PC-3 (cell line): ENCODE data around the gene VWA2. TPM values are rescaled to one million over a fixed set of nuclear protein-coding genes. Genes with fewer than 3 reads are reported as not detected.

Source experiments
- ATAC-seq: fragments of 200-7000 bp; cut with Tn5 transposase; 2 replicates; pipeline ENCODE4 v1.9.1; 2020; ENCODE audit warnings: mild to moderate bottlenecking, moderate library complexity
- BruUV-seq: library from RNA; stranded (reverse); fragments of 400-500 nt; replicated peaks from 2 replicates; lab custom pipeline; 2021; lab: Mats Ljungman, UMichigan
- CTCF ChIA-PET: fragments of 300-600 bp; sonication (Branson Sonifier 250); formaldehyde crosslinking; loops from one replicate; lab custom pipeline; 2022; ENCODE audit warnings: antibody characterized with exemption; lab: Charles Lee
- POLR2A ChIA-PET: fragments of 300-600 bp; sonication (Branson Sonifier 250); formaldehyde crosslinking; loops from one replicate; lab custom pipeline; 2022; ENCODE audit warnings: antibody characterized with exemption; ENCODE audit not compliant: unreplicated experiment; lab: Charles Lee
- DNase-seq: peaks from one replicate; pipeline ENCODE4 v3.0.0-alpha.2; 2015
- H2AFZ ChIP-seq: fragments of 300-600 bp; sonication (generic); 2 replicates; pipeline ENCODE4 v1.6.0; 2016; ENCODE audit warnings: antibody characterized with exemption, low read length
- H3F3A ChIP-seq: fragments of 300-600 bp; sonication (generic); one replicate; pipeline ENCODE4 v1.6.0; 2017; ENCODE audit warnings: antibody characterized with exemption, low read length, control low read depth, mild to moderate bottlenecking; ENCODE audit not compliant: unreplicated experiment
- H3K27ac ChIP-seq: fragments of 300-600 bp; sonication (generic); 2 replicates; pipeline ENCODE4 v1.5.1; 2016; ENCODE audit warnings: mild to moderate bottlenecking, low read length
- H3K27me3 ChIP-seq: fragments of 300-600 bp; sonication (generic); 2 replicates; pipeline ENCODE4 v1.6.1; 2016; ENCODE audit warnings: low read length, mixed read lengths
- H3K36me3 ChIP-seq: fragments of 300-600 bp; sonication (generic); 2 replicates; pipeline ENCODE4 v1.6.1; 2016; ENCODE audit warnings: low read depth, mixed run types, low read length, mixed read lengths
- H3K4me1 ChIP-seq: fragments of 300-600 bp; sonication (generic); 2 replicates; pipeline ENCODE4 v1.5.1; 2016; ENCODE audit warnings: low read length; ENCODE audit not compliant: insufficient read depth
- H3K4me2 ChIP-seq: fragments of 300-600 bp; sonication (generic); 2 replicates; pipeline ENCODE4 v1.6.0; 2016; ENCODE audit warnings: low read length
- H3K4me3 ChIP-seq: fragments of 300-600 bp; sonication (generic); 2 replicates; pipeline ENCODE4 v1.5.1; 2016; ENCODE audit warnings: mild to moderate bottlenecking, low read length, mixed read lengths
- H3K79me2 ChIP-seq: fragments of 300-600 bp; sonication (generic); 2 replicates; pipeline ENCODE4 v1.6.1; 2017; ENCODE audit warnings: low read length, mixed read lengths
- H3K9ac ChIP-seq: fragments of 300-600 bp; sonication (generic); 2 replicates; pipeline ENCODE4 v1.6.0; 2016; ENCODE audit warnings: mild to moderate bottlenecking, low read length
- H3K9me2 ChIP-seq: fragments of 300-600 bp; sonication (generic); replicated peaks from 2 replicates; pipeline ENCODE4 v1.6.1; 2016; ENCODE audit warnings: mixed run types, low read length, mixed read lengths
- H3K9me3 ChIP-seq: fragments of 300-600 bp; sonication (generic); 2 replicates; pipeline ENCODE4 v1.6.1; 2016; ENCODE audit warnings: low read length, mixed read lengths
- H4K20me1 ChIP-seq: fragments of 300-600 bp; sonication (generic); 2 replicates; pipeline ENCODE4 v1.6.1; 2016; ENCODE audit warnings: low read length, mixed read lengths
- EZH2 ChIP-seq: fragments of 300-600 bp; sonication (generic); IDR thresholded peaks from one replicate; pipeline ENCODE4 v1.6.1; 2017; ENCODE audit warnings: antibody characterized with exemption, mild to moderate bottlenecking, low read length; ENCODE audit not compliant: unreplicated experiment
- EZH2phosphoT487 ChIP-seq: fragments of 300-600 bp; sonication (generic); IDR thresholded peaks from 2 replicates; pipeline ENCODE4 v1.6.1; 2018; ENCODE audit warnings: mild to moderate bottlenecking, antibody characterized with exemption, low read length, borderline replicate concordance
- intact Hi-C: fragments of 100-400 bp; cut with micrococcal nuclease; formaldehyde crosslinking; loops from 2 replicates; pipeline ENCODE4 v1.9.0; 2023
- total RNA-seq: library from RNA; depleted of rRNA; stranded (reverse); fragments of >200 nt; gene quantifications from 2 replicates; pipeline ENCODE4 v1.2.3, GENCODE V29; 2014
- TF ChIP-seq, protein P1 (sequence below): fragments of 300-600 bp; sonication (generic); conservative IDR thresholded peaks from 2 replicates; pipeline ENCODE4 v1.5.1; 2017; ENCODE audit warnings: antibody characterized with exemption, low read depth, mild to moderate bottlenecking, low read length

VWA2 gene
- total RNA-seq, 1 experiment from 2014 or later: not detected

DNA sequence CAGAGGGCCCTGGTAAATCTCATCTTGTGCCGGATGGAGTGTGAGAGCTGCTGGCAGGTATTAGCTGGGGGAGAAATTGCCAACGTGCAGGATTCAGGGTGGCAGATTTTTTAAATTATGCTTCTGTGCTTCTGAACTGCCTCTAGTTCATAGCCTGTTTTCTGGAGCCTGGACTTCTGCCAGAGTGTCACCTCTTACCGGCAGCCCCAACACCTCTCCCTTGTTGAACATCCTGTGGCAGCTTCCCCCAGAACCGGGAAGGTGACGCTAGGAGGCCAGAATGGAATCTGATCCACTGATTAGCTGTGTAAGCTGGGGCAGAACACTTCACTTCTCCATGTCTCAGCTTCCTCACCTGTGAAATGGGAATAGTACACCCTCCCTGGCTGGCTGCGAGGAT, 5.1 kb downstream of the VWA2 start:
- H3K27ac ChIP-seq: no peak overlapping the region

DNA sequence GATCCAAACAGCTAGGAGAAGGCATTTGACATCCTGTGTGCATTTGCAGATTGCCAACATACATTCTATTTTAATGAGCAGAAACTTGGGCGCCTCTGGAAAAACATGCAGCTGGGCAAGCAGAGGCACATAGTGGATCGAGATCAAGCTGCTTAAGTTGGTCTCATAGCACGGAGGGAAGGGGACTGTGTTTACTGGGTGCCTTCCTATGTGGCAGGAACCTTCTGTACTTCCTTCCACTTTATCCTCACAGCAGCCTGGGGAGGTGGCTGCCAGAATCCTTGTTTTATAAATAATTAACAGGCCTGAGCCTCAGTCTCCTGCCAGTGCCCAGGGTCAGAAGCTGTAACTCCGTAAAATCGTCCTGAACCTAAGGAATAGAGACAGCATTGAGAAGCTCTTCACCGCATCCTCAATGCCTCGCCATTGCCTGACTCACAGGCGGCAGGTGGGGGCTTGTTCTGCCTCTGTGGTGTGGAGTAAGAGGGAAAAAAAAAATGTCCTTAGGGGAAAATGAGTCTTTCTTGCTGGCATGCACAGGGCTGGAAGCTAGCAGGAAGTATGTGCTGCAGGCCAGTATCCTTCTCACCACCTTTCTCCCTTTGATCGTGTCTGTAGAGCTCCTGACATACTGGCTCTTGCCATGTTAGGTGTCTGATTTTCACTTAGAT, 6.2 kb downstream of the VWA2 start:
- POLR2A ChIA-PET: no interaction called here
- intact Hi-C loops: no loop called here

More for the DNA sequence above, 5.1 kb downstream of the VWA2 start:
- BruUV-seq: no TSS peak
- Histone ChIP-seq H3K79me2 (no peaks in the 10 kb centered on the region), H3K36me3 (no peaks in the 10 kb centered on the region), H3F3A (no peaks in the 10 kb centered on the region), H2AFZ (no peak overlapping the region), H3K9ac (no peak overlapping the region), H3K27me3 (peaks cover 47% of the 10 kb centered on the region), H4K20me1 (no peaks in the 10 kb centered on the region), H3K4me1 (peaks cover 11% of the 10 kb centered on the region; the same call in 1 of the 2 replicates), H3K4me3 (no peak overlapping the region), H3K4me2 (no peak overlapping the region), H3K9me2 (no peaks in the 10 kb centered on the region), H3K9me3 (no peaks in the 10 kb centered on the region)
- no peak for TF ChIP-seq EZH2
- TF ChIP-seq EZH2phosphoT487: no peak
- TF ChIP-seq, protein P1, sequence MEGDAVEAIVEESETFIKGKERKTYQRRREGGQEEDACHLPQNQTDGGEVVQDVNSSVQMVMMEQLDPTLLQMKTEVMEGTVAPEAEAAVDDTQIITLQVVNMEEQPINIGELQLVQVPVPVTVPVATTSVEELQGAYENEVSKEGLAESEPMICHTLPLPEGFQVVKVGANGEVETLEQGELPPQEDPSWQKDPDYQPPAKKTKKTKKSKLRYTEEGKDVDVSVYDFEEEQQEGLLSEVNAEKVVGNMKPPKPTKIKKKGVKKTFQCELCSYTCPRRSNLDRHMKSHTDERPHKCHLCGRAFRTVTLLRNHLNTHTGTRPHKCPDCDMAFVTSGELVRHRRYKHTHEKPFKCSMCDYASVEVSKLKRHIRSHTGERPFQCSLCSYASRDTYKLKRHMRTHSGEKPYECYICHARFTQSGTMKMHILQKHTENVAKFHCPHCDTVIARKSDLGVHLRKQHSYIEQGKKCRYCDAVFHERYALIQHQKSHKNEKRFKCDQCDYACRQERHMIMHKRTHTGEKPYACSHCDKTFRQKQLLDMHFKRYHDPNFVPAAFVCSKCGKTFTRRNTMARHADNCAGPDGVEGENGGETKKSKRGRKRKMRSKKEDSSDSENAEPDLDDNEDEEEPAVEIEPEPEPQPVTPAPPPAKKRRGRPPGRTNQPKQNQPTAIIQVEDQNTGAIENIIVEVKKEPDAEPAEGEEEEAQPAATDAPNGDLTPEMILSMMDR: no peak
- POLR2A ChIA-PET: no interaction called here
- DNase-seq: no peak
- CTCF ChIA-PET: no interaction called here
- ATAC-seq: no peak
- intact Hi-C loops: no loop called here

More for the DNA sequence above, 6.2 kb downstream of the VWA2 start:
- ATAC-seq (no peak; the same call in 1 of the 2 replicates), DNase-seq (peak; percentile 48)
- no TSS peak for BruUV-seq
- no peak for TF ChIP-seq EZH2phosphoT487
- TF ChIP-seq, protein P1: no peak
- H3F3A ChIP-seq: no peaks in the 10 kb centered on the region
- no peaks in the 10 kb centered on the region for H3K36me3 ChIP-seq
- H3K79me2 ChIP-seq: no peaks in the 10 kb centered on the region
- H3K4me1 ChIP-seq: peaks cover 11% of the 10 kb centered on the region; the same call in 1 of the 2 replicates
- H3K4me2 ChIP-seq: peak overlapping the region; percentile 34; the same call in 1 of the 2 replicates
- H3K27ac ChIP-seq: no peak overlapping the region
- H4K20me1 ChIP-seq: no peaks in the 10 kb centered on the region
- no peaks in the 10 kb centered on the region for H3K9me2 ChIP-seq
- CTCF ChIA-PET: interaction anchor here (0.7 kb wide), 2 partner anchors 41 to 138 kb away, joined by 3 read pairs; no protein-coding TSS in a partner anchor
- H3K27me3 ChIP-seq: peaks cover 35% of the 10 kb centered on the region
- H2AFZ ChIP-seq: no peak overlapping the region
- no peaks in the 10 kb centered on the region for H3K9me3 ChIP-seq
- H3K4me3 ChIP-seq: no peak overlapping the region
- no peak overlapping the region for H3K9ac ChIP-seq
